Hematopoietic multipotent progenitor cell treated with erythropoietin and hydrocortisone succinate and interleukin-3 and kit ligand, for 4 days (in vitro differentiated cells): ENCODE measurements around the gene DYNLRB1.

Experiments used
- DNase-seq: peaks from one replicate; pipeline ENCODE4 v3.0.0-alpha.2; 2015

DYNLRB1 gene

DNA sequence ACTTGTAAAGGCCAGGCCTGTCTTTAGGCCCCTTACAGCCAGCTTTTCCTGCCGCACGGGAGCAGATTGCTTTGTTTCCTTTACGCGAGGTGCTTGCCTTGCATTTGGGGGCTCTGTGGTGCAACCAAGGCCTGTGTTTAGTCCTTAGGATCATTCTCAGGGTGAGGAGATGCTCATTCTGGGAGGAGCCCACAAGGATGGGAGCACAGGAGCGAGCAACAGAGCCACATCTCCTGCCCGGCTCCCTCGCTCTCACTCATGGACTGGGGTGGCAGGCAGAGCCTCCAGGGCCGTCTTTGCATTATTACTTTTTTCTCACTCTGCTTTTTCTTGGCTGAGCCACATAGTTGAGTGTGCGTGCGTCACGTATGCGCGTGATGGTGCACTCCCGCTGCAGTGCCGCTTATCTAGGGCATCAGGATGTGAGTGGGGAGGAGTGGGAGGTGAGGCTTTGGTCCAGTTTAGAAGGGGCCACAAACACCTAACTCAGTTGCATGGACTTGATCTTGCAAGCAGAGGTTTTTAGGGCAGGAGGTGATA is 19.1 kb downstream of the DYNLRB1 start:
- no peak for DNase-seq

DNA sequence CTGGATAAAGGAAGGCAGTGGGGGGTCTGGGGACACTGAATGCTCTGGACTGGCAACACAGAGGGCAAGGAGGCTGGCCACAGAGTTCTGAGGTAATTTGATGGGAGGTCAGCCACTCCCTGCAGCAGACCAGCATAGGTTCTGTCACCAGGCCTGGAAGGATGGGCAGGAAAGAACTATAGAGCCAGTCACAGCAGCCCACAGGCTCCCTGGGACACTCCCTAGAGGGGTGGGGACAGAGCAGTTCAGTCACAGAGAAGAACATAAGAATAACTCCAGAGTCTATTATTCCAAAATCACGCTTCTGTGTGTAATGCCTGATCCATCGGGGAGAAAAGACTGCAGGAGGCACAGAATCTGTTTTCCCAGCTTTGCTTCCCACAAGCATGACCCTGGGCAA is 19.6 kb downstream of the DYNLRB1 start:
- no peak for DNase-seq

DNA sequence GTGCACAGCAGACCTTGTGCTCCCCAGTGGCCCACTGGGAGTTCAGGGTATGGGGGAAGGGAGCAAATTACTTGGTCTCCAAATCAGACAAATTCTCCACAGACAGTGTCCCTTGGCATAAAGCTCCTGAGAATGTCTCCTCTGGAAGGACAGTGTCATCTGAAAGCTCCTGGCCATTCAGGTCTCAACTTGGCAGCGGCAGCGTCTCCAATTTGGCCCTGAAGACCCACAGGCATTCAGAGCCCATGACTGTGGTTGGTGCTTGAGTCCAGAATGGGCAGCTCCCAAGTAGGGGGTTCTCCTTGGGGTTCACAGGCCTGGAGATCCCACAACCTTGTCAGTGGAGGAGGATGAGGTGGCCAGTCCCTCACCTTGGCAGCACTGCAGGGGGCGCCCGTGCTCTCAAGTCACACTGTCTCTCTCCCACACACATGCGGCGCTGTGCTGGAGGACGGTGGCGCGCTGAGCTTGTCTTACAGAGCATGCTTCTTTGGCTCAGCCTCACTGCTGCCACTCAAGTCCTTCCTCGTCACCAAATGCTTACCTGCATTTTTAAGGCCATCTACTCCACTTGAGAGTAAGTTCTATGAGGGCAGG is 20.7 kb downstream of the DYNLRB1 start:
- DNase-seq = peak; percentile 70

DNA sequence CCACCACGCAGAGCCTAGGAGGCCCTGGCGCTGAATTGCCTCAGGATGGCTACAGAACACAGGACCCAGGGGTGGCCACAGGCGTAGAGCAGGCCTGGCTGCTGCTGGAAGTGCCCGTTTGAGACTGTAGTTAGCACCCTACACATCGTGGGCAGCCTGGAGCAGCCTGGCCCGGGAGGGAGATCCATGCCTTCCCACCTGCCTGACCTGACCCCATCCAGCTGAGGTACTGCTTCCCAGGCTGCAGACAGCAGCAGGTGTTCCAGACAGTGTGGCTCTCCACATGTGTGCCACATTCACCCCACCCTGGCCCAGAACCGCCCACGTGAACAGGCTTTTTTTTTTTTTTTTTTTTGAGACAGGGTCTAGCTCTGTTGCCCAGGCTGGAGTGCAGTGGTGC is 21.4 kb downstream of the DYNLRB1 start:
- no peak for DNase-seq

DNA sequence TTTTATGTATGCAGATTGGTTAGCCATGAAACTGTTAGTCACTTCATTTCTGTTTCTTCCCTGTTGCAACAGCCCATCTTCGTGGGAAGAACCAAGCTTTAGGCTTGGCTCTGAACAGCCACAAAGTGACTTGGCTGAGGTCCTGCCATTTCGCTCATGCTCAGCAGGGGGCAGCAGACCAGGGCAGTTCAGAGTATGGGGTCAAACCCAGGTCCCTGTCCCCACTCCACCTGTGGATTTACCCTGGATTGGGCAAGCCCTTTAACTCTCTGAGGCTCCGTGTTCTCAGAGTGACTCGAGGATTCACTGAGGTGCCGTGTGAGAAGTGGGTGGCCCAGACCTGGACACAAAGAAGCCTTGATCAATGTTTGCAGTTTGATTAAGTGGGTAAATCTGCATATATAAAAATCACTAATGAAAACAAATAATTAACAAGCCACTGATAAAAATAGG is 22.5 kb downstream of the DYNLRB1 start:
- peak; percentile 72 for DNase-seq

DNA sequence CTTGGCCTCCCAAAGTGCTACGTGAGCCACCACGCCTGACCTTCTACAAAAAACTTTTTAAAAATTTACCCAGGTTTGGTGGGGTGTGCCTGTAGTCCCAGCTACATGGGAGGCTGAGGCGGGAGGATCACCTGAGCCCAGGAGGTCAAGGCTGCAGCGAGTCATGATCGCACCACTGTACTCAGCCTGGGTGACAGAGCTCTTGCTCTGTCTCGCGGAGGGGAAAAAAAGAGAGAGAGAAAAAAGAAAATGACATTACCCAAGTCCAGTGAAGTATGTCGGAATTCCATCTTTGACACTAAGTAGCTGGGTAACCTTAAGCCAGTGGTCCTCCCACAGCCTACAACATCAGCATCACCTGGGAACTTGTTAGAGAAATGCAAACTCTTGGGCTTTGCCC is 23.5 kb downstream of the DYNLRB1 start:
- DNase-seq = no peak

DNA sequence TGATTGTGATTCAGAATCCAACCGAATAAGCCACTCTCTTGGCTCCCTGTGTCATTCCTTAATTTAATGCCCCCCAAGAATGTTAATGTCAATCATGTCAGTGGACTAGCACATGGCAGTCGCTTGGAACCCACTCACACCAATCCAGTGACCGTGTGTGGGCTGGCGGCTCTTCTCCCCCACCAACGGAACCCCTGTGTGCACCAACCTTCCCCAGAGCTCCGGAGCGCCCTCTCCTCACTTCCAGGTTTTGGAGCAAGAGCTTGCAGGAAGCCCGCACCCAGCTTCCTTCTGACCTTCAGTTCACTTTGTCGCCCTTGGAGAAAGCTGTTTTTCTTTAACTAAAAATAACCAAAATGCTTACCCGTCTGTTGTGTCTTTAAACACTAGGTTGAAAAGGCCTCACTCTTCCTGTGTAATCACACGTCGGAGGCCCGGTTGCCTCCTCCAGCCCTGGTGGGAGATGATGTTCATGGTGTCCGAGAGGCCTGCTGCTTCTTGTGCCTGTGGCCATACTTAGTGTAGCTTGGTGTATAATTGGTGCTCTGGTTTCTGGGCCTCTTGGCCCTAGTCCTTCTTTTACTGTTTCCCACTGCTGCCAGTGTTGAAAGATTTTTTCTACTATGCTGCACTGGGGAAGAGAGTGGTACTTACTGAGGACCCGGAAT is 24.5 kb downstream of the DYNLRB1 start:
- DNase-seq = no peak

DNA sequence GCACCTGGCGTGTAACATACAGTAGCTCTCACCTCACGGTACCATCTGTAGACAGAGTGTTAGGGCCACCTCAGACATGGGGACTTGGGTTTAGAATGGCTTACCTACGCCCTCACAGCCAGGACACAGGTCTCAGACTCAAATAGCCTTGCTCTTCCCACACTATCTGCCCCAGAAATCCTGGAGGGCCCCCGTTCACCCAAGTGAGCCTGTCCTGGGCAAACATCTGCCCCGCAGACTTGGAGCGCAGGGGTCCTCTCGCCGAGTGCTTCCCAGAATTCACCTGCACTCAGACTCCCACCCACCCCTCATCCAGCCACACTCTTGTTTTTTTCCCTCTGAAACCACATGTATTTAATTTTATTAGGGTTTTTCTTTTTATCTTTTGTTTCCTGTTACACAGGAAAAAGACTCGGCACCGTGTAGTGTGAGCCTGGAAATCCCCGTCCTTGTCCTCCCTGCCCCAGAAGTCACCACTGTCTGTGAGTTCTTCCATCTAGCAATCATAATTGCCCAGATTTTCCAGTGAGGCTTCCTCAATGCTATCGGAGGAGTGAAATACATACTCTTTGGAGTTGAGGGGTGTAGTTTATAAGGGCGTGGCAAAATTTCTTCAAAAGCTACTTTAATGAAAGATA is 25.2 kb downstream of the DYNLRB1 start:
- no peak for DNase-seq

DNA sequence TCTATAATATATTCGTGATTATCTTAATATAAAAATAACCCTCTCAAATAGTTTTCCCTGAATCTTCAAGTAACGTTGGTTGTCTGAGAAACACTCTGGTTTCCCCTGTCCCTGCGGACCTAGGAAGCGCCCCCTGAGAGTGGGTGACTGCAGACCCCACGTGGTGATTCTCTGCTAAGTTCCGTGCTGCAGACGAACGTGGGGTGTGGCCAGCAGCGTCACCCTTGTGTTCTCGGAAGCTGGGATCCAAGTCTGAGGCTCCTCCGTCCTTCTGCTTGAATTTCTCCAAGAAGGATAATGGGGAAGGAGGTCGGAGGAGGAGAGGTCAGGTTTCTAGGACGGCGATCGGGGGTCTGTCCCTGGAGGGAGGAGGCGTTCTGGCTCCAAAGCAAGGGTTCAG is 25.7 kb downstream of the DYNLRB1 start:
- DNase-seq = no peak

DNA sequence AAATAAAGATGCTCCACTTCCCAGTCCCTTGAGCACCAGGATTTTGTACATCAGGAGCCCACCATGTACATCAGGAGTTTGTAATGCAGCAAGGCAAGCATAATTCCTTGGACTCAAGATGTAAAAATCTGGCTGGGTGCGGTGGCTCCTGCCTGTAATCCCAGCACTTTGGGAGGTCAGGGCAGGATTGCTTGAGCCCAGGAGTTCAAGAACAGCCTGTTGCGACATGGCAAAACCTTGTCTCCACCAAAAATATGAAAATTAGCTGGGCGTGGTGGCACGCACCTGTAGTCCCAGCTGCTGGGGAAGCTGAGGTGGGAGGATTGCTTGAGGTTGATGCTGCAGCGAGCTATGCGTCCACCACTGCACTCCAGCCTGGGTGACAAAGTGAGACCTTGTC is 26.2 kb downstream of the DYNLRB1 start:
- DNase-seq = no peak

DNA sequence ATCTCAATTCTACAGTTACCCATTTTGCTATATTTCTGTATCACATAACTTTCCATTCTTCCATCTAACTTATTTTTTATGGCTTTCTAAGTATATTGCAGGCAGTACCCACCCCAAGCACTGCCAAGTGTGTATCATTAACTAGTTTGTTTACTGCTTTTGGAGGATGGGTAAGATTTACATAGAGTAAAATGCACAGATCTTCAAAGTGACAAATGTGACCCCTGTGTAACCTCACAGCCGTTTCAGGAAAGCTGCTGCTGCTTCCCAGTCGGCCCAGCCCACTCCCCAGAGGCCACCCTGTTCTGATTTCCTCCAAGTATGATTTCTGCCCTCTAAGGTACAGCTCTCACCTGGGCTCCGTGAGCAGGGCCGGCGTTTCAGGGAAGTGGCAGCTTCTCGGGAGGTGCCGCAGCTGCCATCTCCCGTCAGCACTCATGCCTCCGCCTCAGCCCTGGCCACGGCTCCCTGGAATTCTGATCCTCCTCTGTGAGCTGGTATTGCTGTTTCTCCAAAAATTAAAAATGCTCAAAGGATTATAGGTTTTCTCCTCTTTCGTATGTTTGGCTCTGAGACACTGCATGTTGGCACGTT is 27.3 kb downstream of the DYNLRB1 start:
- DNase-seq = no peak

DNA sequence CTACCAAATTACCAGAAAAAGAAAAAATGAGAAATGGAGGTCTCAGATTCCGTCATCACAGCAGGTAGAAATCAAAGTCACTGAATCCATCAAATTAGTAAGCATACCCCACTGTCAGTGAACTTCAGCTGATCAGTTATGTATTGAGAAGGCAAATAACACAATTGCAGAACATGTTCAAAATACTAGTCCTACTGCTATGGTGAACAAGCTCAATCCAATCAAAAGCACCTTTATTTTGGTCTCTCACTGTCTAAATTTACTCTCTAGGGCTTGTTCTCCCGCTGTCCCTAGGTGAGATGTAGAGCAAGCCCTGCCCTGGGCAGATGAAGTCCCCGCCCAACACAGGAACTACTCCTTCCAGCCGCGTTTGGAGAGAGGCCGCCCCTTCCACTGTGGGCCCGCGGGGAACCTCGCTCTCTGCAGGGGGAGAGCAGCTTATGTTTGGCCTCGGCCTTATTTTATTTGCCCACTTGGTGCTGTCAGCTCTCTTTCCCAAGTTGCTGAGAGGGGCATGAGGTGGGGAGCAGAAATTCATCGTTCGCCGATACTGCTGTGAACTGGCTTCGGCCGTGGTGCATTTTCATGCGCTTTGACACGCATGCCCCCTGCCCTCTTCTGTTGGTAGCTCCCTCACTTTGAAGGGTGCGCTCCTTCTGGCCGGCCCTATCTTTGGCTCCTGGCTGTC is 28.0 kb downstream of the DYNLRB1 start:
- DNase-seq = peak; percentile 63

DNA sequence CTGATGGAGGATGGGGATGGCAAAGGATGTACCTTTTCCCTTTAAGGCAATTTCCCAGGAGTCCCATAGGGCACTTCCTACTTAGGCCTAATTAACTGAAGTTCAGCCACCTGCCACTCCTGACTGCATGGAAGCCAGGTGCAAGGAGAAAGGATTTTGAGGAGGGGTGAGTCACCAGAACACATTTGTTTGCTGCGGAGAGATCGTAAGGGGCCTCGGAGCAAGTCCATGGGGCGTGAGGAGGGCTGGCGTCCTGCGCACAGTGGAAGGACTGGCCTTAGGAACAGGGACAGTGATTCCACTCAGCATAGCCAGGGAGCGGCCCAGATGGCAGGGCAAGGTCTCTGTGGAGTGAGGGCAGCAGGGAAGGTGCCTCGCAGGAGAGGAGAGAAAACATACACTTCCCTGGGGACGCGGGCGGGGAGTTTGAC is 30.5 kb downstream of the DYNLRB1 start:
- no peak for DNase-seq

DNA sequence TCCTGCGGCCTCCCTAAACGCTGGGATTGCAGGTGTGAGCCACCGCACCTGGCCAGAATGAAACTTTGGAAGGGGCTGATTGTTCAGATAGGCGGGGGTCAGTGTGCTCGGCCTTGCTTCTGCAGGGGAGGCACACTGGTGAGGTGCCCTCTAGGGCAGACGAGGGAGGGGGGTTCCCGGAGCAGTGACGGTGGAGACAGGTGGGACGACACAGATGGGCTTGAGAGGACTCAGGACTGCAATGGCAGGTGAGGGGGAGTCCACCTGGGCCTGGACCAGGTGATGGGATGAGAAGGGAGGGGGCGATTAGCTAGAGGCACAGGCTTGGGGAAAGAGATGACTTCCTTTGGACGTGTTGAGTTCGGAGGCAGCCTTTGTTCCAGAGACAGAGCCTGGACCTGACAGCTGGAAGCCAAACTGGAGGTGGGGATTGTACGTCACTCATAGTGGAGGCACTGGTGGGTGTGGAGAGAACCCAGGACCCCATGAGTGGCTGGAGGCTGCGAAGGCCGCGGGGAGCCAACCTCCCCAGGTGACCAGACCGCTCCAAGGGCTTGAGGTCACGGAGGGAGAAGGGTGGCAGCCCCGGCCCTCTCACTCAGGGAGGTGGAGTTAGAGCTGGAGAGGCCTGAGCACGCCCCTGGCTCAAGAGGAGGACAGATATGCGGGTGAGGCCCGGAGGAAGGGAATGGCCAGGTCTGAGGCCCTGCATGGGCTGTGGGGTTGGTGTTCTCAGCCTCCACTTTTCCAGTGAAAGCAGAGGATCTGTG is 31.8 kb downstream of the DYNLRB1 start:
- no peak for DNase-seq

DNA sequence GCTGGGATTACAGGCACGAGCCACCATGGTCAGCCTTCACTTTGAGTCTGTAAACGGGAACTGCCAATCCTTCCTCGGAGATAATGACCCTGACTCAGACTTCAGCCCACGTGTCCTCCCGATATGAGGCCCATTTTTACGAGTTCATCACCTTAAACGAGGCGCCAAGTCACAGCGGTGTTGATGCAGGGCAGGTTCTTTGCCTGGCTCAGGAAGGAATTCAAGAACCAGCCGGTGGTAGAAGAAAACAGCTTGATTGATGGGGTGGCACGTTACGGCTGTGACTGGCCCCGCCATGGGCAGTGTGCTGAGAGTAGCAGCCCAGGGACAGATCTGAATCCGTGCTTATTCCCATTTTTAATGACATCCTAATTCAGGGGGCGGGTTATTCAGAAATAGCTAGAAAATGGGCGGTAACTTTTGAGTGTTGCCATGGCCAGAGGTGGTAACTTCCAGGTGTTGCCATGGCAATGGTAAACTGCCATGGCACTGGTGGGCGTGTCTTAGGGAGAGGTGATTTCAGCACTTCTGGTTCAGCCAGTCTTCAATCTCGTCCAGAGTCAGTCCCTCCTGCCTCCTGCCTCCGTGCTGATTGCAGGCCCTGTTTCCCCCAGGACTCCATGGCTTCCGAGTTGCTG is 33.2 kb downstream of the DYNLRB1 start:
- peak; percentile 64 for DNase-seq

DNA sequence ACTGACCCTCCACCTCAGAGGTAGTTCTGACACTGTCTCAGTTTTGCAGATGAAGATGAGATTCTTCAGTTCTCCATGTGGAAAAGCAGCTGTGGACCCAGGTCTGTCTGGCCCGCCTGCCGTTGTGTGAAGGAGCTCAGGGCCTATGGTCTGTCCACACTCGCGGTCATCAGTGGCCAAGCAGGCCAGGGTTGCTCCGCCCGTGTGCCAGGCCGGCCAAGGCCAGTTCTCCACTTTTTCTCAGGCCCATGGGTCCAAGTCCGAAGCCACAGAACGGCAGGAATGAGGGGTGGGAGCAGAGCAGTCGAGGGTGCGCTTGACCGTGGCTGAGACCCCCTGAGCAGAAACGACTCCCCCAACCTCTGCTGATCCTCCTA is 33.7 kb downstream of the DYNLRB1 start:
- no peak for DNase-seq

DNA sequence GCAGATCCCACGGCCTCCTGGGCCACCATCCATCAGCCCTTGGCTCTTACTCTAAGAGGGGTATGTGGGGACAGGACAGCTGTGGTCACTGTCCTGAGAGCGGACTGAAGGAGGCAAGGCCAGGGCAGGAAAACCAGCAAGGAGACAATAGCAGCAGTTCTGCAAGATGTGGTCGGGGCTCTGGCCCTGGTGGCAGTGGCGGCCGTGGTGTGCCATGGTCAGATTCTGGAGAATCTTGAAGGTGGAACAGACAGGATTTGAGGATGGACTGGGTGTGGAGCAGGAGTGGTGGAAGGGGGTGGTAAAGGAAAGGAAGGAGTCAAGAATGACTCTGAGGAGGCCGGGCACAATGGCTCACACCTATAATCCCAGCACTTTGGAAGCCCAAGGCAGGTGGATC is 36.3 kb downstream of the DYNLRB1 start:
- no peak for DNase-seq

DNA sequence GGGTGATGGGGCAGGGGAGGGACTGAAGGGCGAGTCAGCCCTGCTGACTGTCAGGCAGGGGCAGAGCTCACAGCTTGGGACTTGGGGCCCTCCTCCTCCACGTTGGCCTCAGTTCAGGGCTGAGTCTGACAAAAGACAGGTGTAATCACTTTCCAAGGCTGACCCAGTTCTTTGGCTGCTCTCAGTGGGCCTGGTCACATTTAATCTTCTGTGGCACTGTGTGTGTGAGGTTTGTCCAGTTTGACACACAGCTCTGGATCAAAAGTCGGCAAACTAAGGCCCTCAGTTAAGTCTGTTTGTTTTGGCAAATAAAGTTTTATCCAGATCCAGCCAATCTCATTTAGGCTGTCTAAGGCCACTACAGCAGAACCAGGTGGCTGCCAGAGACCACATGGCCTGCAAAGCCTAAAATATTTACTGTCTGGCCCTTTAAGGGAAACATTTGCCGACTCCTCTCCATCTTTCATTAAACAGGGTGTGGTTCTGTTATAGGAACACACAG is 37.2 kb downstream of the DYNLRB1 start:
- DNase-seq = no peak

DNA sequence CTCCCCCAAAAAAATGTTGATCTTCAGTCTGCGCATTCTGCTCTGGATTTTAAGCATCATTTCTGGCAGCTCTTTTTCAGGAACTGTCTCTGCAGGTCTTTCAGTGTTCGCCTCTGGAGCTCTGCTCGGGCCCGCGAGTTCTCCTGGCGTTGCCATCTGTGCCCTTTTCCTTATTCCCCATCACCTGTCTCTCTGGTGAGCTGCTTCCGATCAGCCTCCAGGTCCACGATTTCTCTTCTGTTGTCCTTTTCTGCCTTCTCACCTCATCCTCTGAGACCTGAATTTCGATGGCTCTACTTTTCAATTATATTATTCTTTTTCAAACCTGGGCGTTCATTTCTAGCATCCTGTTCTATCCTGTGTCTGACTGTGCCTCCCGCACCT is 41.7 kb downstream of the DYNLRB1 start:
- DNase-seq = no peak

DNA sequence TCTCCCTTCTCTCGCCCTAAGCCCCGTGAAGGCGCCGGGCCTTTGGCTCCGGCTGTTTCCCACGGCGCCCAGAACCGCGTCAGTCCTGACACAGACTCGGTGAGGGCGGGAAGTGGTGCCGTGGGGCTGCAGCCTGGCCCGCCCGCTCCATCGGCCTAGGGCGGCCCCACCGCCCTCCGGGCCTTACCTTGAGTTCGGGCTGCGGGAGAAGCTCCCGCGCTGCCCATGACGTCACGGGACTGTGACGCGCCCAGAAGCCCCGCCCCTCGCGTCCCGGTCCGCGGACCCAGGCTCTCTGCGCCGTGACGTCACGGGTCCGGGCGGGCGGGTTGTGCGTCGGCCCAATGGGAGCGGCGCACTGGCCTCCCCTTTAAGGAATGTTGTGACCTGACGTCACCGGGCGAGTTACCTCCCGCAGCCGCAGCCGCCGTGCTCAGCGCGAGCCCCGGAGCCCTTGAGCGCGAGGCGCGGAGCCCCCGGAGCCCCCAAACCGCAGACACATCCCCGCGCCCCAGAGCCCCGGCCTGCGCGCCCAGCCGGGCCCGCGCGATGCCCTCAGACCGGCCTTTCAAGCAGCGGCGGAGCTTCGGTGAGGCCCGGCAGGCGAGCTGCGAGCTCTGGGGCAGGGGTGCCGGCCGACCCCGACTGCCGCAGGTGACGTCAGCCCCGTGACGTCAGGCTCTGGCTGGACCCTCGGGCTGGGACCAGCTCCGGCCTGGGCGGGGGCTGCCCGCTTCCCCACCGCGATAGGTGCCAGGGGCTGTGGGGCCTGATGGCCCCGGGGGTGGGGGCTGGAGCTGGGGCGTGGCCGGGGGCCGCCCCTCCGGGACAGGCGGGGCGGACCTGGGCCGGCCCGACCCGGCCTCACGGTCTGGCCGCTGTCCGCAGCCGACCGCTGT is 42.3 kb downstream of the DYNLRB1 start, which contains the start of gene MAP1LC3A:
Gene MAP1LC3A, plus strand, starts transcription at position 399 of the 899 bp plus-strand sequence. Its CDS starts 151 bp downstream, at position 550.
- DNase-seq = peak; percentile 95
